Measurements from ENCODE around the gene LSM14A.
A peak's percentile ranks its signal among the peaks of the same experiment; 100 is the strongest.

The LSM14A gene

DNA sequence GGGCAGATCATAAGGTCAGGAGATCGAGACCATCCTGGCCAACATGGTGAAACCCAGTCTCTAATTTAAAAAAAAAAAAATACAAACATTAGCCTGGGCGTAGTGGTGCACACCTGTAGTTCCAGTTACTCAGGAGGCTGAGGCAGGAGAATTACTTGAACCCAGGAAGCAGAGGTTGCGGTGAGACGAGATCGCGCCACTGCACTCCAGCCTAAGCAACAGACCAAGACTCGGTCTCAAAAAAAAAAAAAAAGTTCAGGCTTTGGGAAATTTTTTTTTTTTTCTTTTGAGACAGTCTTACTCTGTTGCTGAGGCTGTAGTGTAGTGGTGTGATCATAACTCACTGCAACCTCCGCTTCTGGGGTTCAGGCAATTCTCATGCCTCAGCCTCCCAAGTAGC is 14.7 kb downstream of the LSM14A start:
- H3K27ac ChIP-seq: no peak overlapping the region
- TF ChIP-seq, protein P1, sequence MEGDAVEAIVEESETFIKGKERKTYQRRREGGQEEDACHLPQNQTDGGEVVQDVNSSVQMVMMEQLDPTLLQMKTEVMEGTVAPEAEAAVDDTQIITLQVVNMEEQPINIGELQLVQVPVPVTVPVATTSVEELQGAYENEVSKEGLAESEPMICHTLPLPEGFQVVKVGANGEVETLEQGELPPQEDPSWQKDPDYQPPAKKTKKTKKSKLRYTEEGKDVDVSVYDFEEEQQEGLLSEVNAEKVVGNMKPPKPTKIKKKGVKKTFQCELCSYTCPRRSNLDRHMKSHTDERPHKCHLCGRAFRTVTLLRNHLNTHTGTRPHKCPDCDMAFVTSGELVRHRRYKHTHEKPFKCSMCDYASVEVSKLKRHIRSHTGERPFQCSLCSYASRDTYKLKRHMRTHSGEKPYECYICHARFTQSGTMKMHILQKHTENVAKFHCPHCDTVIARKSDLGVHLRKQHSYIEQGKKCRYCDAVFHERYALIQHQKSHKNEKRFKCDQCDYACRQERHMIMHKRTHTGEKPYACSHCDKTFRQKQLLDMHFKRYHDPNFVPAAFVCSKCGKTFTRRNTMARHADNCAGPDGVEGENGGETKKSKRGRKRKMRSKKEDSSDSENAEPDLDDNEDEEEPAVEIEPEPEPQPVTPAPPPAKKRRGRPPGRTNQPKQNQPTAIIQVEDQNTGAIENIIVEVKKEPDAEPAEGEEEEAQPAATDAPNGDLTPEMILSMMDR (conservative IDR thresholded peaks at IDR 0.05): no peak

DNA sequence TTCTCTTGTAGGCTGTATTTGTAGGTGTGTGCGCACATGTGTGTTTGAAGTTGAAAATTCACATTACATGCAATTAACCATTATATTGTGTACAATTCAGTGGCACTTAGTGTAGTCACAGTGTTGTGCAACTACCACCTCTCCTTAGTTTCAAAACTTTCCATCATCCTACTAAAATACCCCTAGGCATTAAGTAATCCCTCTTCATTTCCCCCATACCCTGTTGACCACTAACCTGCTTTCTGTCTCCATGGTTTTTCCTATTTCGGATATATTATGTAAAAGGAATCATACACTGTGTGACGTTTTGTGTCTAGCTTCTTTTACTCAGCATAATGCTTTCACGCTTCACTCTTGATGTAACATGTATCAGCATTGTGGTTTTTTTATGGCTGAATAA is 16.1 kb downstream of the LSM14A start:
- no peak overlapping the region for H3K27ac ChIP-seq
- TF ChIP-seq, protein P1 (conservative IDR thresholded peaks at IDR 0.05): no peak

DNA sequence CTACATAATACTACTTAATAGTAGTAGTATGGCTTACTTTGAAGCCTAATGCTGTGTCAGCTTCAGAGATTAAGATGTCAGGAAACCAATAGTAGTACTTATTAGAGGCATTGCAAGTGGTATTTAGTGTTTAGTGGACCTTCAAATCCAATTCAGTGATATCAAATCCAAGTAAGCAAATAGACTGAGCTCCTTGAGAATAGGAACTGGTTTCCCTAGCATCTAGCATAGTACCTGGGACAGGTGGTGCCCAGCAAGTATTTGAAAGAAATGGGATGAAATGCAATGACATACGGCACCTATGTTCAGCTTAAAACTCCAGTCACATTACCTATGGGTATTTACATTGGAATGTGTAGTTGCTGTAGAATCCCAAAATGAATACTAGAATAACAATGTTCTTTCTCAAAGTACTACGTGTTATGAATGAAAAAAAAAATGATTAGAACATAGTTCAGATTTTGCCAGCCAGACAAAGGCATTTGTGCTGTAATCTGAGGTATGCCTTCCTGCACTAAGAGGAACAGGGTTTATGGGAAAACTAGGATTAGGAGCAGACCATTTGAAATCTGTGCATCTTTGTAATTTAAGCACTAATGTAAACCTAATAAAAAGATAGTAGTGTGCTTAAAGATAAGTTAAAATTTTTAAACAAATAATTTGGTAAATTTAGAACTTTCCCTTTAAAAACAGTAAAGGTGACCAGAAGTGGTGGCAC is 17.1 kb downstream of the LSM14A start:
- H3K27ac ChIP-seq: 0 out of 2 replicates have a peak overlapping the region, but pooled peaks have one; percentile 2
- TF ChIP-seq, protein P1 (conservative IDR thresholded peaks at IDR 0.05): no peak

DNA sequence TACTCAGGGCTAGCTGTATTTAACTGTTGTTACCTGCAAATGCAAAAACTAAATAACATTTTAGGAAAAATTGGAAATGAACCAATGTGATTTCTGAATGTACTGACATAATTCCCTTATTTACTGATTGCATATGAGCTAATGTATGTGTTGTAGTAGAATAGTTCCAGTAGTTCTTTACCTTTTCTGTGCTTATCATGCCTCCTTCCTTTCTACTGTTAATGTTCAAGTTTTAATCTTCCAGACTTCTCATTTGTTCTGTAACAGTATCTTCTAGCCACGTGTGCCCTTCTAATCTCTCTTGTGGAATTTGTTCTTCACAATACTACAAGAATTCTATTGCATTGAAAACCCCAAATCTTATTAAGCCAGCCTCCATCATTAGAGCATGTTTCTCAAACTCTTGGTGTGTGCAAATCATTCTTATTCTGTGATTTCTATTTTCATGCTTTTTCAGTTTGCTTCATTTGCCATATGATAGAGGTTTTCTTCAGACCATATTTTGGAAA is 17.7 kb downstream of the LSM14A start:
- no peak overlapping the region for H3K27ac ChIP-seq
- TF ChIP-seq, protein P1 (conservative IDR thresholded peaks at IDR 0.05): no peak

DNA sequence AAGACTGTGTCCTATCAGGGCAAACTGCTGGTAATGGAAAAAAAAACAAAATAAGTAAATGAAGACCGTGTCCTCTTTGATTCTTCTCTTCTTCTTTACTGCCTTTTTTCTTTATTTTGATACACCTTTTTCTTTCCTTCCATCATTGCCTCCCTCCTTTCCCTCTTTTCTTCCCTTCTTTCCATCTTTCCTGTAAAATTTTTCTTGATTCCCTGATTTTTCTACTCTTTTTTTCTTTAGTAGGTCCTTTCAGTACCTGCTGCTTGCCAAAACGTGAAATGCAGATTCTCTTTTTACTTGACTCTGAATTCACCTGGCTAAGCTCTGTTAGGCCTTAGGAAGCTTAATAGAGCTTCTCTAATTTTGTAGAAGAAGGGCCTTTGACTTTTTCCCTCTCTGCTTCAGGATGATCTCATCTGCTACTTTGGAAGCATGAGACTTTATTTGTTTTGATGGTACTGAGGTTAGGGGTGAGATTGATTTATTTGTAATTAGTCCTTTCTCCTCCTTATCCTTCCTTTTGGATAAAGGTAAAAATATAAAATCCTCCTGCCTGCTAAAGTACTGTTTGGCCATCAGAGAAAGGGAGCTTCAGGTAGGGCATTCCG is 19.2 kb downstream of the LSM14A start:
- TF ChIP-seq, protein P1 (conservative IDR thresholded peaks at IDR 0.05): no peak
- no peak overlapping the region for H3K27ac ChIP-seq

DNA sequence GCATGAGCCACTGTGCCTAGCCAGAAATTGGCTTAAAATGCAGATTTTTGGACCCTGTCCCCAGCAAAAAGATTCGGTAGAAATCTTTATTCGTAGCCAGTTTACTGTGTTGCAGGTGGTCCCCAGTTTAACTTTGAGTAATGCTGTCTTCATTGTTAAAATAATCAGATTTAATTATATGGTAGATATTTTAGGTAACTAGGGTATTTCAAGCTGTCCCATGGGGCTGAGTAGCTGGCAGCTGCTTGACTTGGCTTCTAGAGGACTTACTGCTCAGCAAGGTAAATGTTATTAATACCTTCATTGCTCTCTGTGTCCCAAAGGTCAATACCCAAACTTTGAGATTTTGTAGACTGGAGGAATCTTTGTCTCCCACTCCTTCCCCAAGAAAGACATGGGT is 21.1 kb downstream of the LSM14A start:
- H3K27ac ChIP-seq: no peak overlapping the region
- TF ChIP-seq, protein P1 (conservative IDR thresholded peaks at IDR 0.05): no peak

DNA sequence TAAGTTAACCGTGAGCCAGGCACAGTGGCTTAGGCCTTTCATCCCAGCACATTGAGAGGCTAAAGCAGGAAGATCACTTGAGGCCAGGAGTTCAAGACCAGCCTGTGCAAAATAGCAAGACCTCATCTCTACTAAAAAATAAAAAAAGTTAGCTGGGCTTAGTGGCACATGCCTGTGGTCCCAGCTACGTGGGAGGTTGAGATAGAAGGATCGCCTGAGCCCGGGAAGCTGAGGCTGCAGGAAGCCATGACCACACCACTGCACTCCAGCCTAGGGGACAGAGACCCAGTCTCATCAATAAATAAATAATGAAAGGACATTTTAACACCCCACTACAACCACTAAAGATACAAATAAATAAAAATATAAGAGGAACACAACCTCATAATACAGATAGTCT is 21.6 kb downstream of the LSM14A start:
- TF ChIP-seq, protein P1 (conservative IDR thresholded peaks at IDR 0.05): no peak
- no peak overlapping the region for H3K27ac ChIP-seq

Measured in VCaP (cell line).